HCT116 (cell line): ENCODE results near the gene ARHGAP45. TPM values are rescaled to one million over a fixed set of nuclear protein-coding genes. Genes with fewer than 3 reads are reported as not detected.
A peak's percentile ranks its signal among the peaks of the same experiment; 100 is the strongest.

Experiments
- ATAC-seq: fragments of 200-7000 bp; cut with Tn5 transposase; 2 replicates; pipeline ENCODE4 v1.9.1; 2020; ENCODE audit warnings: mild to moderate bottlenecking, moderate library complexity
- BruUV-seq: library from RNA; stranded (reverse); fragments of 400-500 nt; replicated peaks from 2 replicates; lab custom pipeline; 2021; lab: Mats Ljungman, UMichigan
- CTCF ChIA-PET: fragments of 300-600 bp; sonication (Branson Sonifier 250); formaldehyde crosslinking; loops from one replicate; lab custom pipeline; 2021; ENCODE audit warnings: antibody characterized with exemption; lab: Charles Lee
- POLR2A ChIA-PET: fragments of 300-600, 350-600 bp; sonication (Branson Sonifier 250); formaldehyde crosslinking; loops from one replicate; lab custom pipeline; 2021; ENCODE audit warnings: antibody characterized with exemption; lab: Charles Lee
- RAD21 ChIA-PET, 2 experiments: fragments of 300-600 bp; sonication (Branson Sonifier 250); formaldehyde crosslinking; loops; one replicate each; lab custom pipeline; 2023; ENCODE audit warnings: low total read pairs in 2 of 2; ENCODE audit not compliant: uncharacterized antibody in 2 of 2, unreplicated experiment in 2 of 2, low non-redundant PET in 1 of 2; lab: Charles Lee
- DNase-seq: peaks from one replicate; pipeline ENCODE4 v3.0.0-alpha.2; 2010; ENCODE audit warnings: low read depth, low spot score
- H2AFZ ChIP-seq: fragments of 200-600 bp; shearing (Covaris generic), sonication (generic); 2 replicates; pipeline ENCODE4 v1.6.1; 2017; ENCODE audit warnings: low read depth, mixed run types, mixed read lengths, antibody characterized with exemption, low read length; ENCODE audit not compliant: poor library complexity, severe bottlenecking
- H3K27ac ChIP-seq: 2 replicates; pipeline ENCODE4 v1.5.1; 2012; ENCODE audit warnings: low read depth, low read length
- H3K27me3 ChIP-seq: fragments of 200-600 bp; sonication (generic); 2 replicates; pipeline ENCODE4 v1.6.1; 2016; ENCODE audit warnings: mixed run types, low read length, mixed read lengths; ENCODE audit not compliant: insufficient read depth
- H3K36me3 ChIP-seq, 2 experiments: fragments of 200-500 bp in 1 of 2; fragments of 200-600 bp in 1 of 2; sonication (Bioruptor generic) in 1 of 2; sonication (generic) in 1 of 2; 2 replicates each; pipeline versions ENCODE4 v1.5.1 to v1.6.1; 2014 to 2016; ENCODE audit warnings: low read length in 2 of 2, inconsistent platforms in 1 of 2, mixed read lengths in 1 of 2, mixed run types in 1 of 2; ENCODE audit not compliant: insufficient read depth in 2 of 2, control insufficient read depth in 1 of 2
- H3K4me1 ChIP-seq, 2 experiments: fragments of 200-600 bp in 1 of 2; sonication (generic) in 1 of 2; 2 replicates each; pipeline versions ENCODE4 v1.5.1 to v1.6.1; 2012 to 2017; ENCODE audit warnings: low read length in 2 of 2, inconsistent platforms in 1 of 2, mild to moderate bottlenecking in 1 of 2, mixed read lengths in 1 of 2, mixed run types in 1 of 2, moderate library complexity in 1 of 2; ENCODE audit not compliant: insufficient read depth in 2 of 2, control insufficient read depth in 1 of 2
- H3K4me2 ChIP-seq: fragments of 200-600 bp; sonication (generic); 2 replicates; pipeline ENCODE4 v1.6.1; 2017; ENCODE audit warnings: mixed run types, low read length, mixed read lengths
- H3K4me3 ChIP-seq, 2 experiments: fragments of 200-600 bp in 1 of 2; sonication (generic) in 1 of 2; replicated peaks in 1 of 2; 2 replicates each; pipeline ENCODE4 v1.5.1; 2011 to 2016; ENCODE audit warnings: low read length in 2 of 2, control low read depth in 1 of 2, low read depth in 1 of 2, mild to moderate bottlenecking in 1 of 2, mixed read lengths in 1 of 2, mixed run types in 1 of 2
- H3K79me2 ChIP-seq: fragments of 200-600 bp; sonication (generic); 2 replicates; pipeline ENCODE4 v1.6.1; 2017; ENCODE audit warnings: mild to moderate bottlenecking, mixed run types, low read length, moderate library complexity, mixed read lengths; ENCODE audit not compliant: insufficient read depth
- H3K9ac ChIP-seq: fragments of 200-600 bp; sonication (generic); 2 replicates; pipeline ENCODE4 v1.6.1; 2016; ENCODE audit warnings: low read length, mixed read lengths
- H3K9me2 ChIP-seq: fragments of 200-600 bp; sonication (generic), shearing (Covaris generic); 2 replicates; pipeline ENCODE4 v1.6.1; 2017; ENCODE audit warnings: mixed run types, mild to moderate bottlenecking, moderate library complexity; ENCODE audit not compliant: insufficient read depth
- H3K9me3 ChIP-seq, 2 experiments: fragments of 200-500 bp in 1 of 2; fragments of 200-600 bp in 1 of 2; sonication (Bioruptor generic) in 1 of 2; sonication (generic) in 1 of 2; 2 replicates each; pipeline ENCODE4 v1.6.1; 2014 to 2017; ENCODE audit warnings: low read length in 2 of 2, mixed read lengths in 2 of 2, inconsistent platforms in 1 of 2, low read depth in 1 of 2, mild to moderate bottlenecking in 1 of 2, mixed run types in 1 of 2, moderate library complexity in 1 of 2; ENCODE audit not compliant: control insufficient read depth in 1 of 2, insufficient read depth in 1 of 2
- H4K20me1 ChIP-seq: fragments of 200-600 bp; sonication (generic), shearing (Covaris generic); 2 replicates; pipeline ENCODE4 v1.6.1; 2017; ENCODE audit warnings: mixed run types, mild to moderate bottlenecking, moderate library complexity; ENCODE audit not compliant: insufficient read depth
- ATF3 ChIP-seq: IDR thresholded peaks from 2 replicates; pipeline ENCODE4 v1.6.1; 2012
- CBX3 ChIP-seq: IDR thresholded peaks from 2 replicates; pipeline ENCODE4 v1.6.1; 2012; ENCODE audit warnings: low read depth
- EGR1 ChIP-seq: IDR thresholded peaks from 2 replicates; pipeline ENCODE4 v1.6.1; 2012; ENCODE audit warnings: low read depth
- EZH2phosphoT487 ChIP-seq: fragments of 200-600 bp; IDR thresholded peaks from 2 replicates; pipeline ENCODE4 v1.6.1; 2018; ENCODE audit warnings: antibody characterized with exemption, borderline replicate concordance
- JUND ChIP-seq: IDR thresholded peaks from 2 replicates; pipeline ENCODE4 v1.6.1; 2012
- RAD21 ChIP-seq: IDR thresholded peaks from 2 replicates; pipeline ENCODE4 v1.6.1; 2012; ENCODE audit warnings: low read depth, mild to moderate bottlenecking
- SP1 ChIP-seq: IDR thresholded peaks from 2 replicates; pipeline ENCODE4 v1.6.1; 2012; ENCODE audit warnings: low read depth
- YY1 ChIP-seq: IDR thresholded peaks from 2 replicates; pipeline ENCODE4 v1.6.1; 2011; ENCODE audit warnings: low read length, low read depth, moderate library complexity, mild to moderate bottlenecking; ENCODE audit not compliant: insufficient replicate concordance; ENCODE audit errors: extremely low read depth
- ZBTB33 ChIP-seq: IDR thresholded peaks from 2 replicates; pipeline ENCODE4 v1.6.1; 2011; ENCODE audit warnings: mild to moderate bottlenecking, low read length, moderate library complexity; ENCODE audit not compliant: insufficient replicate concordance; ENCODE audit errors: extremely low read depth
- ZFX ChIP-seq: fragments of 450-650 bp; IDR thresholded peaks from 2 replicates; pipeline ENCODE4 v1.6.1; 2017
- ZNF274 ChIP-seq: fragments of 200-500 bp; sonication (Bioruptor generic); IDR thresholded peaks from 2 replicates; pipeline ENCODE4 v1.6.1; 2014; ENCODE audit warnings: mild to moderate bottlenecking, low read depth, low read length, inconsistent platforms
- intact Hi-C: fragments of 100-400 bp; cut with micrococcal nuclease; formaldehyde crosslinking; loops from 2 replicates; pipeline ENCODE4 v1.10.0; 2022
- total RNA-seq: library from RNA; stranded (reverse); gene quantifications from one replicate; pipeline ENCODE4 v1.2.1, GENCODE V29; 2021; ENCODE audit not compliant: unreplicated experiment
- TF ChIP-seq, protein P1 (sequence below): IDR thresholded peaks from 2 replicates; pipeline ENCODE4 v1.6.1; 2012; ENCODE audit warnings: low read depth
- TF ChIP-seq, protein P2 (sequence below), 3 experiments: fragments of 200-600 bp in 1 of 3; sonication (generic) in 1 of 3; IDR thresholded peaks in 2 of 3; conservative IDR thresholded peaks in 1 of 3; 2 replicates each; pipeline ENCODE4 v1.5.1; 2012 to 2017; ENCODE audit warnings: low read depth in 2 of 3, low read length in 2 of 3, antibody characterized with exemption in 1 of 3, borderline replicate concordance in 1 of 3, control low read depth in 1 of 3, mild to moderate bottlenecking in 1 of 3, mixed read lengths in 1 of 3, mixed run types in 1 of 3, moderate library complexity in 1 of 3; ENCODE audit not compliant: insufficient read depth in 1 of 3
- TF ChIP-seq, protein P3 (sequence below): IDR thresholded peaks from 2 replicates; pipeline ENCODE4 v1.6.1; 2012

ARHGAP45 gene
- total RNA-seq, 1 experiment from 2014 or later, result 30.4 TPM

DNA sequence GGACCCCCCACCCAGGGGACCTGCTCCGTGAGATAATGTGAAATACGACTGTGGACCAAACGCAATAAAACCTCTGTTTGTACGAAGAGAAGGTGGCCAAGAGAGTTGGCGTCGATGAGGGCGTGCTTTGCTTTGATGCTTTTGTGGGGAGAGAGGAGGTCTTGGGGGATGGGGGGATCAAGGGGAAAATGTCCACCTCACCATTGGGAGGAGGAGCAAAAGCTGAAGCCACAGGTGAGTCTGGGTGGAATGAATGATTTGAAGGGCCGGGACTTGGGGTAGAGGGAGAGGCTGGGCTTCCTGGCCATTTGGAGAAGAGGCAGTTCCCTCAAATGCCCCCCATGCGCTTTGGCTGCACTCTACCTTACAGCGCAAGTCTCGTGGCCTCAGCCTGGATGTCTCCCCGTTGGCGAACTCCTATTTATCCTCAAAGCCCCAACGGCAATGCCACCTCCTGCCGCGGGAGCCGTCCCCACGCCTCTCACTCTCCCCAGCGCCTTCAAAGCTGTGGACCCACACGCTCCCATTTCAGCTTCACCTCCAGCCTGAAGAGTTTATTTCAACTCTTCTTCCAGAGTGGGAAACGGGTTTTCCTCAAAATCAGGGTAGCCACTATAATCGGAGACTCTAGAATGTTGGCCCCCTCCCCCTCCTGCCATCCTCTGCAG lies 27.9 kb upstream of the ARHGAP45 start:
- ATAC-seq (no peak), DNase-seq (no peak)
- POLR2A ChIA-PET, result interaction anchor here (0.7 to 7.8 kb wide), 6 partner anchors 12 to 230 kb away, joined by 3 to 85 read pairs (median 6); partner anchors contain the start of genes CIRBP, CNN2, RNU6-2 and WDR18
- H3K9me3 ChIP-seq, result no peaks in the 10 kb centered on the region
- RAD21 ChIA-PET, result interaction anchor here (1.0 to 1.1 kb wide), 2 partner anchors 12 to 14 kb away, joined by 4 read pairs; no protein-coding TSS in a partner anchor
- no peaks in the 10 kb centered on the region for H3K9me2 ChIP-seq
- CTCF ChIA-PET, result interaction anchor here (1.1 kb wide), 3 partner anchors 11 to 227 kb away, joined by 3 to 7 read pairs (median 4); no protein-coding TSS in a partner anchor
- peak overlapping the region; percentile 88 for H3K4me2 ChIP-seq
- H3K36me3 ChIP-seq, result peaks cover 4 to 12% of the 10 kb centered on the region in 2 experiments; a peak in 3 of 4 replicates
- H3K27ac ChIP-seq, result peak overlapping the region; percentile 71
- intact Hi-C loops, result no loop called here
- TF ChIP-seq, protein P1, sequence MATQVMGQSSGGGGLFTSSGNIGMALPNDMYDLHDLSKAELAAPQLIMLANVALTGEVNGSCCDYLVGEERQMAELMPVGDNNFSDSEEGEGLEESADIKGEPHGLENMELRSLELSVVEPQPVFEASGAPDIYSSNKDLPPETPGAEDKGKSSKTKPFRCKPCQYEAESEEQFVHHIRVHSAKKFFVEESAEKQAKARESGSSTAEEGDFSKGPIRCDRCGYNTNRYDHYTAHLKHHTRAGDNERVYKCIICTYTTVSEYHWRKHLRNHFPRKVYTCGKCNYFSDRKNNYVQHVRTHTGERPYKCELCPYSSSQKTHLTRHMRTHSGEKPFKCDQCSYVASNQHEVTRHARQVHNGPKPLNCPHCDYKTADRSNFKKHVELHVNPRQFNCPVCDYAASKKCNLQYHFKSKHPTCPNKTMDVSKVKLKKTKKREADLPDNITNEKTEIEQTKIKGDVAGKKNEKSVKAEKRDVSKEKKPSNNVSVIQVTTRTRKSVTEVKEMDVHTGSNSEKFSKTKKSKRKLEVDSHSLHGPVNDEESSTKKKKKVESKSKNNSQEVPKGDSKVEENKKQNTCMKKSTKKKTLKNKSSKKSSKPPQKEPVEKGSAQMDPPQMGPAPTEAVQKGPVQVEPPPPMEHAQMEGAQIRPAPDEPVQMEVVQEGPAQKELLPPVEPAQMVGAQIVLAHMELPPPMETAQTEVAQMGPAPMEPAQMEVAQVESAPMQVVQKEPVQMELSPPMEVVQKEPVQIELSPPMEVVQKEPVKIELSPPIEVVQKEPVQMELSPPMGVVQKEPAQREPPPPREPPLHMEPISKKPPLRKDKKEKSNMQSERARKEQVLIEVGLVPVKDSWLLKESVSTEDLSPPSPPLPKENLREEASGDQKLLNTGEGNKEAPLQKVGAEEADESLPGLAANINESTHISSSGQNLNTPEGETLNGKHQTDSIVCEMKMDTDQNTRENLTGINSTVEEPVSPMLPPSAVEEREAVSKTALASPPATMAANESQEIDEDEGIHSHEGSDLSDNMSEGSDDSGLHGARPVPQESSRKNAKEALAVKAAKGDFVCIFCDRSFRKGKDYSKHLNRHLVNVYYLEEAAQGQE, result no peak
- TF ChIP-seq CBX3 (no peak), ZFX (no peak), SP1 (no peak), YY1 (no peak), JUND (no peak), ZNF274 (no peak), ZBTB33 (no peak), RAD21 (no peak), EGR1 (no peak), ATF3 (no peak), EZH2phosphoT487 (no peak)
- TF ChIP-seq, protein P2, sequence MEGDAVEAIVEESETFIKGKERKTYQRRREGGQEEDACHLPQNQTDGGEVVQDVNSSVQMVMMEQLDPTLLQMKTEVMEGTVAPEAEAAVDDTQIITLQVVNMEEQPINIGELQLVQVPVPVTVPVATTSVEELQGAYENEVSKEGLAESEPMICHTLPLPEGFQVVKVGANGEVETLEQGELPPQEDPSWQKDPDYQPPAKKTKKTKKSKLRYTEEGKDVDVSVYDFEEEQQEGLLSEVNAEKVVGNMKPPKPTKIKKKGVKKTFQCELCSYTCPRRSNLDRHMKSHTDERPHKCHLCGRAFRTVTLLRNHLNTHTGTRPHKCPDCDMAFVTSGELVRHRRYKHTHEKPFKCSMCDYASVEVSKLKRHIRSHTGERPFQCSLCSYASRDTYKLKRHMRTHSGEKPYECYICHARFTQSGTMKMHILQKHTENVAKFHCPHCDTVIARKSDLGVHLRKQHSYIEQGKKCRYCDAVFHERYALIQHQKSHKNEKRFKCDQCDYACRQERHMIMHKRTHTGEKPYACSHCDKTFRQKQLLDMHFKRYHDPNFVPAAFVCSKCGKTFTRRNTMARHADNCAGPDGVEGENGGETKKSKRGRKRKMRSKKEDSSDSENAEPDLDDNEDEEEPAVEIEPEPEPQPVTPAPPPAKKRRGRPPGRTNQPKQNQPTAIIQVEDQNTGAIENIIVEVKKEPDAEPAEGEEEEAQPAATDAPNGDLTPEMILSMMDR (IDR thresholded peaks at IDR 0.05 in 2 of 3, conservative IDR thresholded peaks at IDR 0.05 in 1 of 3; ENCODE audit: borderline replicate concordance in 1 of 3, insufficient read depth in 1 of 3, low read depth in 2 of 3, low read length in 2 of 3), result no peak
- TF ChIP-seq, protein P3, sequence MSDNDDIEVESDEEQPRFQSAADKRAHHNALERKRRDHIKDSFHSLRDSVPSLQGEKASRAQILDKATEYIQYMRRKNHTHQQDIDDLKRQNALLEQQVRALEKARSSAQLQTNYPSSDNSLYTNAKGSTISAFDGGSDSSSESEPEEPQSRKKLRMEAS, result no peak
- TF ChIP-seq, all 23 proteins: peak for 0
- no peak overlapping the region for H2AFZ ChIP-seq
- peak overlapping the region; percentile 67 for H3K9ac ChIP-seq
- no peaks in the 10 kb centered on the region for H4K20me1 ChIP-seq
- peaks cover 25 to 60% of the 10 kb centered on the region in 2 experiments for H3K4me1 ChIP-seq
- H3K27me3 ChIP-seq, result no peaks in the 10 kb centered on the region
- BruUV-seq, result no TSS peak
- H3K4me3 ChIP-seq, result peak overlapping the region; percentile 91
- peaks cover 17% of the 10 kb centered on the region; the same call in 1 of the 2 replicates for H3K79me2 ChIP-seq
